GM23248 (cell line): ENCODE results near the gene HSPA4L. TPM values are rescaled to one million over a fixed set of nuclear protein-coding genes. Genes with fewer than 3 reads are reported as not detected.

Experiments used
- DNase-seq: peaks from one replicate; pipeline ENCODE4 v3.0.0-alpha.2; 2015
- H2AFZ ChIP-seq: fragments of 200-600 bp; sonication (generic); 2 replicates; pipeline ENCODE4 v1.6.1; 2016; ENCODE audit warnings: antibody characterized with exemption
- H3F3A ChIP-seq: fragments of 200-600 bp; sonication (generic); 2 replicates; pipeline ENCODE4 v1.6.1; 2016; ENCODE audit warnings: mild to moderate bottlenecking, antibody characterized with exemption, mixed run types; ENCODE audit not compliant: insufficient read depth
- H3K27ac ChIP-seq: fragments of 200-600 bp; sonication (generic); 2 replicates; pipeline ENCODE4 v1.5.1; 2016; ENCODE audit warnings: mild to moderate bottlenecking
- H3K27me3 ChIP-seq: fragments of 200-600 bp; sonication (generic); replicated peaks from 2 replicates; pipeline ENCODE4 v1.6.1; 2016; ENCODE audit warnings: mild to moderate bottlenecking; ENCODE audit not compliant: insufficient read depth
- H3K36me3 ChIP-seq: fragments of 200-600 bp; sonication (generic); 2 replicates; pipeline ENCODE4 v1.6.1; 2016; ENCODE audit warnings: low read depth, mild to moderate bottlenecking
- H3K4me1 ChIP-seq: fragments of 200-600 bp; sonication (generic); 2 replicates; pipeline ENCODE4 v1.6.1; 2016; ENCODE audit warnings: mild to moderate bottlenecking; ENCODE audit not compliant: insufficient read depth
- H3K4me2 ChIP-seq: fragments of 200-600 bp; sonication (generic); one replicate; pipeline ENCODE4 v1.6.1; 2016; ENCODE audit warnings: mild to moderate bottlenecking; ENCODE audit not compliant: unreplicated experiment
- H3K4me3 ChIP-seq: fragments of 200-600 bp; sonication (generic); 2 replicates; pipeline ENCODE4 v1.5.1; 2016; ENCODE audit warnings: mild to moderate bottlenecking
- H3K79me2 ChIP-seq: fragments of 200-600 bp; sonication (generic); 2 replicates; pipeline ENCODE4 v1.6.1; 2016; ENCODE audit warnings: mild to moderate bottlenecking; ENCODE audit not compliant: insufficient read depth
- H3K9ac ChIP-seq: fragments of 200-600 bp; sonication (generic); 2 replicates; pipeline ENCODE4 v1.6.1; 2016; ENCODE audit warnings: mild to moderate bottlenecking
- H3K9me2 ChIP-seq: fragments of 200-600 bp; sonication (generic); 2 replicates; pipeline ENCODE4 v1.6.1; 2016; ENCODE audit warnings: mixed run types, mild to moderate bottlenecking, moderate library complexity; ENCODE audit not compliant: insufficient read depth
- H3K9me3 ChIP-seq: fragments of 200-600 bp; sonication (generic); one replicate; pipeline ENCODE4 v1.6.1; 2017; ENCODE audit warnings: low read depth
- H4K20me1 ChIP-seq: fragments of 200-600 bp; sonication (generic); 2 replicates; pipeline ENCODE4 v1.6.0; 2016; ENCODE audit not compliant: insufficient read depth
- EZH2 ChIP-seq: fragments of 200-600 bp; sonication (generic); IDR thresholded peaks from 2 replicates; pipeline ENCODE4 v1.6.1; 2018; ENCODE audit warnings: antibody characterized with exemption, mild to moderate bottlenecking; ENCODE audit not compliant: insufficient read depth, poor library complexity, severe bottlenecking
- EZH2phosphoT487 ChIP-seq: fragments of 200-600 bp; sonication (generic); IDR thresholded peaks from 2 replicates; pipeline ENCODE4 v1.6.1; 2018; ENCODE audit warnings: antibody characterized with exemption, moderate library complexity, mild to moderate bottlenecking, low read depth; ENCODE audit not compliant: insufficient read depth
- WGBS, 2 experiments: methylation state at CpG; one replicate each; pipeline ENCODE4 v1.1.6; 2015 to 2017; ENCODE audit warnings: low lambda C conversion rate in 2 of 2, low coverage in 1 of 2; ENCODE audit errors: missing lambda C conversion rate in 2 of 2; 5-methylcytosine and 5-hydroxymethylcytosine counted together
- in situ Hi-C: fragments of 300-500 bp; cut with MboI; formaldehyde crosslinking; loops from 2 replicates; pipeline ENCODE4 v1.15.0; 2020
- polyA plus RNA-seq: library from polyadenylated mRNA; unstranded; fragments of >200 nt; fragmentation: Nextera tagmentation; extraction: Ambion mirVana; gene quantifications from 2 replicates; pipeline ENCODE4 v1.2.1, GENCODE V29; 2016
- total RNA-seq: library from RNA; depleted of rRNA; stranded (reverse); fragments of >200 nt; shearing (Covaris generic); gene quantifications from 2 replicates; pipeline ENCODE4 v1.2.3, GENCODE V29; 2014

Gene HSPA4L
- total and polyA plus RNA-seq, 2 experiments from 2014 or later, result 1.3 to 2.2 TPM

- no peak for TF ChIP-seq EZH2
- TF ChIP-seq EZH2phosphoT487, result no peak
- H4K20me1 ChIP-seq, result no peaks in the 10 kb centered on the region
- no peaks in the 10 kb centered on the region for H3K4me1 ChIP-seq
- no peak overlapping the region for H3K4me2 ChIP-seq
- no peaks in the 10 kb centered on the region for H3F3A ChIP-seq
- H3K27ac ChIP-seq, result no peak overlapping the region
- H3K4me3 ChIP-seq, result no peak overlapping the region
- no peaks in the 10 kb centered on the region for H3K79me2 ChIP-seq
- in situ Hi-C loops, result no loop called here
- WGBS, 2 experiments, result 92 to 93% methylated on average over 12 of the region's 12 CpGs
- H3K9me3 ChIP-seq, result no peaks in the 10 kb centered on the region
- H3K9ac ChIP-seq, result no peak overlapping the region
- no peak overlapping the region for H2AFZ ChIP-seq
- no peaks in the 10 kb centered on the region for H3K27me3 ChIP-seq
- no peak for DNase-seq
- H3K9me2 ChIP-seq, result no peaks in the 10 kb centered on the region
- no peaks in the 10 kb centered on the region for H3K36me3 ChIP-seq
Measured at GRCh38 chr4:127843704-127844600, 61.8 kb downstream of the HSPA4L start.

GRCh38 chr4:127844601-127845116, 62.5 kb downstream of the HSPA4L start:
- no peaks in the 10 kb centered on the region for H3F3A ChIP-seq
- peak; percentile 4 for DNase-seq
- in situ Hi-C loops, result no loop called here

GRCh38 chr4:127846061-127846460, 63.9 kb downstream of the HSPA4L start:
- Histone ChIP-seq H2AFZ (no peak overlapping the region), H3K9me3 (peaks cover 7% of the 10 kb centered on the region), H3F3A (no peaks in the 10 kb centered on the region), H3K4me2 (no peak overlapping the region), H3K4me3 (no peak overlapping the region), H3K9ac (no peak overlapping the region), H3K4me1 (no peaks in the 10 kb centered on the region), H4K20me1 (no peaks in the 10 kb centered on the region), H3K27me3 (no peaks in the 10 kb centered on the region), H3K36me3 (no peaks in the 10 kb centered on the region), H3K9me2 (no peaks in the 10 kb centered on the region), H3K79me2 (no peaks in the 10 kb centered on the region), H3K27ac (no peak overlapping the region)
- no peak for TF ChIP-seq EZH2phosphoT487
- in situ Hi-C loops, result no loop called here
- DNase-seq, result no peak

More at GRCh38 chr4:127844601-127845116, 62.5 kb downstream of the HSPA4L start:
- TF ChIP-seq EZH2 (no peak), EZH2phosphoT487 (no peak)
- H3K27me3 ChIP-seq, result no peaks in the 10 kb centered on the region
- no peaks in the 10 kb centered on the region for H3K79me2 ChIP-seq
- H2AFZ ChIP-seq, result no peak overlapping the region
- H3K27ac ChIP-seq, result no peak overlapping the region
- H4K20me1 ChIP-seq, result no peaks in the 10 kb centered on the region
- H3K9me2 ChIP-seq, result no peaks in the 10 kb centered on the region
- H3K4me1 ChIP-seq, result no peaks in the 10 kb centered on the region
- 92 to 98% methylated on average over 5 of the region's 5 CpGs for WGBS, 2 experiments
- no peak overlapping the region for H3K4me2 ChIP-seq
- H3K36me3 ChIP-seq, result no peaks in the 10 kb centered on the region
- H3K9me3 ChIP-seq, result no peaks in the 10 kb centered on the region
- H3K9ac ChIP-seq, result no peak overlapping the region
- H3K4me3 ChIP-seq, result no peak overlapping the region

GRCh38 chr4:127846765-127847164, 64.6 kb downstream of the HSPA4L start:
- in situ Hi-C loops, result no loop called here
- Histone ChIP-seq H3K36me3 (no peaks in the 10 kb centered on the region), H3K27me3 (no peaks in the 10 kb centered on the region), H3K4me2 (no peak overlapping the region), H3K79me2 (no peaks in the 10 kb centered on the region), H2AFZ (no peak overlapping the region), H4K20me1 (no peaks in the 10 kb centered on the region), H3K9ac (no peak overlapping the region), H3K4me1 (no peaks in the 10 kb centered on the region), H3K27ac (no peak overlapping the region), H3K9me2 (no peaks in the 10 kb centered on the region), H3K4me3 (no peak overlapping the region), H3F3A (no peaks in the 10 kb centered on the region), H3K9me3 (peaks cover 7% of the 10 kb centered on the region)
- 77 to 84% methylated on average over 1 of the region's 1 CpG for WGBS, 2 experiments
- TF ChIP-seq EZH2, result no peak
- TF ChIP-seq EZH2phosphoT487, result no peak
- DNase-seq, result no peak
